Liver (tissue), 9 donors: Measurements from ENCODE around the gene PPP2R5C. TPM values are rescaled to one million over a fixed set of nuclear protein-coding genes. Genes with fewer than 3 reads are reported as not detected.

Experiments used
- DNase-seq: peaks from one replicate; pipeline ENCODE4 v3.0.0-alpha.2; 2017; ENCODE audit warnings: low spot score
- H3K27ac ChIP-seq, 2 donors: one replicate each; pipeline ENCODE4 v1.7.0; 2013; ENCODE audit warnings: inconsistent platforms in 2 of 2, low read length in 2 of 2, control low read depth in 1 of 2, low read depth in 1 of 2, mild to moderate bottlenecking in 1 of 2
- H3K27me3 ChIP-seq, 4 donors: one replicate each; pipeline versions ENCODE4 v1.6.1 to v1.7.0; 2013; ENCODE audit warnings: low read length in 3 of 4, inconsistent platforms in 1 of 4, mild to moderate bottlenecking in 1 of 4, moderate library complexity in 1 of 4; ENCODE audit not compliant: control insufficient read depth in 4 of 4, insufficient read depth in 4 of 4
- H3K36me3 ChIP-seq, 4 donors: one replicate each; pipeline versions ENCODE4 v1.6.1 to v1.7.0; 2013; ENCODE audit warnings: low read length in 3 of 4, mild to moderate bottlenecking in 3 of 4, low read depth in 1 of 4, moderate library complexity in 1 of 4; ENCODE audit not compliant: control insufficient read depth in 4 of 4, insufficient read depth in 3 of 4
- H3K4me1 ChIP-seq, 4 donors: one replicate each; pipeline versions ENCODE4 v1.6.1 to v1.7.0; 2013; ENCODE audit warnings: low read length in 3 of 4, mild to moderate bottlenecking in 3 of 4, moderate library complexity in 1 of 4; ENCODE audit not compliant: control insufficient read depth in 4 of 4, insufficient read depth in 4 of 4
- H3K4me3 ChIP-seq, 3 donors: one replicate each; pipeline versions ENCODE4 v1.6.1 to v1.7.0; 2013; ENCODE audit warnings: low read length in 3 of 3, control low read depth in 1 of 3, low read depth in 1 of 3, mild to moderate bottlenecking in 1 of 3
- H3K9ac ChIP-seq, 2 donors: one replicate each; pipeline ENCODE4 v1.7.0; 2013; ENCODE audit warnings: low read length in 2 of 2, mild to moderate bottlenecking in 2 of 2, moderate library complexity in 2 of 2, control low read depth in 1 of 2, low read depth in 1 of 2
- H3K9me3 ChIP-seq, 4 donors: one replicate each; pipeline versions ENCODE4 v1.6.1 to v1.7.0; 2013; ENCODE audit warnings: low read length in 3 of 4; ENCODE audit not compliant: control insufficient read depth in 4 of 4
- EGR1 ChIP-seq, 2 donors: IDR thresholded peaks; 2 replicates each; pipeline ENCODE4 v1.6.1; 2016 to 2018; ENCODE audit warnings: antibody characterized with exemption in 2 of 2, low read depth in 2 of 2
- FOXA1 ChIP-seq: IDR thresholded peaks from 2 replicates; pipeline ENCODE4 v1.6.1; 2016; ENCODE audit warnings: antibody characterized with exemption
- FOXA2 ChIP-seq: IDR thresholded peaks from 2 replicates; pipeline ENCODE4 v1.6.1; 2016; ENCODE audit warnings: antibody characterized with exemption
- GABPA ChIP-seq, 2 donors: IDR thresholded peaks in 1 of 2; conservative IDR thresholded peaks in 1 of 2; 2 replicates each; pipeline ENCODE4 v1.6.1; 2016; ENCODE audit warnings: antibody characterized with exemption in 2 of 2, mild to moderate bottlenecking in 1 of 2, moderate library complexity in 1 of 2
- HNF4A ChIP-seq, 2 donors: conservative IDR thresholded peaks; 2 replicates each; pipeline ENCODE4 v1.6.1; 2016; ENCODE audit warnings: antibody characterized with exemption in 2 of 2, mild to moderate bottlenecking in 2 of 2
- HNF4G ChIP-seq: IDR thresholded peaks from 2 replicates; pipeline ENCODE4 v1.6.1; 2016; ENCODE audit warnings: antibody characterized with exemption
- JUND ChIP-seq, 2 donors: IDR thresholded peaks; 2 replicates each; pipeline ENCODE4 v1.6.1; 2016; ENCODE audit warnings: antibody characterized with exemption in 2 of 2
- NR2F2 ChIP-seq: IDR thresholded peaks from 2 replicates; pipeline ENCODE4 v1.6.1; 2016; ENCODE audit warnings: antibody characterized with exemption
- RAD21 ChIP-seq, 2 donors: IDR thresholded peaks; 2 replicates each; pipeline ENCODE4 v1.6.1; 2016; ENCODE audit warnings: antibody characterized with exemption in 2 of 2, mild to moderate bottlenecking in 2 of 2
- RXRA ChIP-seq, 2 donors: IDR thresholded peaks; 2 replicates each; pipeline ENCODE4 v1.6.1; 2017 to 2018; ENCODE audit warnings: antibody characterized with exemption in 2 of 2, mild to moderate bottlenecking in 1 of 2
- SP1 ChIP-seq: IDR thresholded peaks from 2 replicates; pipeline ENCODE4 v1.6.1; 2018; ENCODE audit warnings: antibody characterized with exemption, mild to moderate bottlenecking
- YY1 ChIP-seq: IDR thresholded peaks from 2 replicates; pipeline ENCODE4 v1.6.1; 2016; ENCODE audit warnings: antibody characterized with exemption, mild to moderate bottlenecking
- WGBS: extraction: QIAGEN DNeasy Blood & Tissue Kit; methylation state at CpG from one replicate; pipeline ENCODE4 v1.1.7; 2013; 5-methylcytosine and 5-hydroxymethylcytosine counted together
- polyA plus RNA-seq, 2 donors: library from polyadenylated mRNA; stranded (reverse) in 1 of 2; unstranded in 1 of 2; fragments of 200-250 nt in 1 of 2; fragments of >200 nt in 1 of 2; fragmentation: Nextera tagmentation in 1 of 2; extraction: Ambion mirVana in 1 of 2; gene quantifications; one replicate each; pipeline versions ENCODE4 v1.2.1 to v1.2.3, GENCODE V29; 2013 to 2015
- total RNA-seq, 2 donors: library from RNA; depleted of rRNA; stranded (reverse); fragments of >200 nt; gene quantifications; one replicate each; pipeline ENCODE4 v1.2.3, GENCODE V29; 2014
- TF ChIP-seq, protein P1 (sequence below): IDR thresholded peaks from 2 replicates; pipeline ENCODE4 v1.6.1; 2016; ENCODE audit warnings: antibody characterized with exemption
- TF ChIP-seq, protein P2 (sequence below): IDR thresholded peaks from 2 replicates; pipeline ENCODE4 v1.6.1; 2016; ENCODE audit warnings: antibody characterized with exemption
- TF ChIP-seq, protein P3 (sequence below): IDR thresholded peaks from 2 replicates; pipeline ENCODE4 v1.6.1; 2016; ENCODE audit warnings: antibody characterized with exemption
- TF ChIP-seq, protein P4 (sequence below): IDR thresholded peaks from 2 replicates; pipeline ENCODE4 v1.6.1; 2016; ENCODE audit warnings: antibody characterized with exemption, mild to moderate bottlenecking
- donor health status: healthy.
- donor health status: healthy.
- donor health status: healthy.
- donor health status: healthy.
- donor health status: healthy.

PPP2R5C gene
- total and polyA plus RNA-seq, 4 donors, result 33.5 to 52.3 (median 43.9) TPM

DNA sequence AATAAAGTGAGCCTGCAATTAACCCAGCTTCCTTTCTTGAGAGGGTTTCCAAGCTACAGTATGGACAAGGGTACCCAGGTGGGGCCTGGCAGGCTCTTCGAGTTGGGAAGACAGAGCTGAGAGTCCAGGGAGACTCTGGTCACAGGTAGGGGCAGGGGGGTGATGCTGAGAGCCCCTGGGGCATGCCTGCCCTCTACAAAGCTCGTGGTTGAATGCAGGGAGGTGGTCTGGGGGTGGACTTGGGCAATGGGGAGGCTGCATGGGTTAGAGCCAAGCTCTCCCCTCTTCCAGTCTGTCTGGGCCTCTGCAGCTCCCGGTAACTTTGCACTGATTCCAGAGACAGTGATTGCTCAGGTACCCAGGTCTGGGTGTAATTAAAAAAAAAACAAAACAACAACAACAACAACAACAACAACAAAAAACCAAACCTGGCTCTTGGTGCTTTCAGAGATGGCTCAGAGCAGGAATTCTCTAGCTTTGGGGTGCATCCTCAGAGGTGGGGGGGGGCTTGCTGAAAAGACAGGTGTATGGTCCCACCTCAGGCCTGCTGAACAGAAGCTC, 30.8 kb upstream of the PPP2R5C start:
- H3K9ac ChIP-seq, result no peak overlapping the region
- peaks cover 0 to 4% (median 0%) of the 10 kb centered on the region in 4 donors for H3K4me1 ChIP-seq
- WGBS, result 85% methylated on average over 3 of the region's 3 CpGs
- no peak overlapping the region for H3K27ac ChIP-seq
- no peak overlapping the region for H3K4me3 ChIP-seq
- no peaks in the 10 kb centered on the region for H3K27me3 ChIP-seq
- TF ChIP-seq EGR1 (IDR thresholded peaks at IDR 0.05; ENCODE audit: low read depth in 2 of 2) (no peak), RXRA (IDR thresholded peaks at IDR 0.05) (no peak)
- no peak for DNase-seq
- peaks cover 0 to 2% (median under 1%) of the 10 kb centered on the region in 4 donors for H3K9me3 ChIP-seq
- H3K36me3 ChIP-seq, result no peaks in the 10 kb centered on the region

DNA sequence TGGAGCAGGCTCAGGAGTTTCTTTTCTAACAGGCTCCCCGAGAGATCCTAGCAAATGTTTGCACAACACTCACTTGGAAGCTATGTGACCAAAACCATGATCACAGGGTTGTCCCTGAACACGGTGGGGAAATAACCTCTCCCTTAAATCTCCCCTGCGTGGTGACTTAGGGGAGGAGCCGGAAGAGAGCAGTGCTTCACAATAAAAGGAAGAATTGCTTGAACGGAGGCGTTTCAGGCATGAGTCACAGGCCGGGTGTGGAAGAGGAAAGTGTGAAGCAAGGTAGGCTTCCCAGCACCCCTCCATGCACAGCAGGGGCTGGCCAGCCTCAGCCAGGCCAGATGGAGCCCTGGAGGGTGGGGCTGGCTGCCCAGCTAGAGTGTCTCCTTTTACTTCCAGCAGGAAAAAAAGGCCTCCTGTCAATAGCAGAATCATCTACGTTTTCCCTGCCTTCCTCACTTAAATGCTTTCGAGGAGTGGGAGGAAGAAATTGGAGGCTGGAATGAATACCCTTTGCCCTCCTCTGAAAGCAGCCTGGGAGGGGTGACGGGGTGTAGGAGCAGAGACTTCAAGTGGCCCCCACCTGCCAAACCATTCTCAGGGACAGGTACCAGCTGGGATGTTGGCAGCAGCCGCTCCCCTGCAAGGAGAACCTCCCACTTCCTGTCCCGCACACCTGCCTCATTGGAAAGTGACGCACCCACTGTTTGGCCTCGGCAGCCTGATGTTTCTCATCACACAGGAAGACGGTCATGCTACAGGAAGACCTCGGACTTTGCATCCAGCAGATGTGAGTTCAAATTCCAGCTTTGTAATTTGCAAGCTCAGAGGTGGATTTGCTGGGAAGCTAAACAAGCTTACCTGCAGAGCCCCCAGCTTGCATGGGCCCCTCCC, 30.1 kb upstream of the PPP2R5C start:
- DNase-seq, result no peak
- Histone ChIP-seq H3K36me3 (no peaks in the 10 kb centered on the region), H3K27ac (peak overlapping the region in 1 of 2 donors; percentile 39), H3K9me3 (peaks cover 0 to 2% (median under 1%) of the 10 kb centered on the region in 4 donors), H3K4me3 (no peak overlapping the region), H3K27me3 (no peaks in the 10 kb centered on the region), H3K9ac (no peak overlapping the region), H3K4me1 (peaks cover 0 to 4% (median 0%) of the 10 kb centered on the region in 4 donors)
- peak; percentile 7 for TF ChIP-seq SP1
- TF ChIP-seq NR2F2, result no peak
- no peak for TF ChIP-seq FOXA1
- TF ChIP-seq, protein P1, sequence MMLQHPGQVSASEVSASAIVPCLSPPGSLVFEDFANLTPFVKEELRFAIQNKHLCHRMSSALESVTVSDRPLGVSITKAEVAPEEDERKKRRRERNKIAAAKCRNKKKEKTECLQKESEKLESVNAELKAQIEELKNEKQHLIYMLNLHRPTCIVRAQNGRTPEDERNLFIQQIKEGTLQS, result no peak
- TF ChIP-seq, protein P2, sequence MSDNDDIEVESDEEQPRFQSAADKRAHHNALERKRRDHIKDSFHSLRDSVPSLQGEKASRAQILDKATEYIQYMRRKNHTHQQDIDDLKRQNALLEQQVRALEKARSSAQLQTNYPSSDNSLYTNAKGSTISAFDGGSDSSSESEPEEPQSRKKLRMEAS, result no peak
- no peak for TF ChIP-seq EGR1 (IDR thresholded peaks at IDR 0.05; ENCODE audit: low read depth in 2 of 2)
- peak; percentile 37 to 41 for TF ChIP-seq JUND (IDR thresholded peaks at IDR 0.05)
- TF ChIP-seq HNF4A (conservative IDR thresholded peaks at IDR 0.05), result peak; percentile 33 to 74
- TF ChIP-seq GABPA (IDR thresholded peaks at IDR 0.05 in 1 of 2, conservative IDR thresholded peaks at IDR 0.05 in 1 of 2), result no peak
- no peak for TF ChIP-seq FOXA2
- peak; percentile 22 for TF ChIP-seq HNF4G
- WGBS, result 33% methylated on average over 16 of the region's 16 CpGs

DNA sequence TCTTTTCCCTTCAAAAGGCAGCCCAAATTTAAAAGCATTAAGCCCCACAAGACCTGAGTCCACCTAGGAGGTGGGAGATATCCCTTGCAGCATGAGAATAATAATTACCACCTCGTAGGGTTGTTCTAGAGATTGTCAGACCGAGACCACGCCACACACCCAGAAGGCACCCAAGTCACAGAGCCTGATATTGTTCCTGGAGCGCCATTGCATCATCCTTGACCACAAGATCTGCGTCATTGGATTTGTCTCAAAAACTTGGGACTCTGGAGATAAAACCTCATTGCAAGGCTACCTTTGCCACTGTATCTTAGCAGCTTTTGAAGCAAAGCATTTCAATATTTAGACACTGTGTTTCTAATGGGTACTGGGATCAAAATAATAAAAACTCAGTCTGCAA, 29.4 kb upstream of the PPP2R5C start:
- no peak overlapping the region for H3K9ac ChIP-seq
- WGBS, result 88% methylated on average over 5 of the region's 5 CpGs
- no peak overlapping the region for H3K4me3 ChIP-seq
- H3K36me3 ChIP-seq, result no peaks in the 10 kb centered on the region
- H3K27ac ChIP-seq, result no peak overlapping the region
- no peaks in the 10 kb centered on the region for H3K27me3 ChIP-seq
- DNase-seq, result no peak
- H3K4me1 ChIP-seq, result peaks cover 0 to 4% (median 0%) of the 10 kb centered on the region in 4 donors
- H3K9me3 ChIP-seq, result peaks cover 0 to 2% (median under 1%) of the 10 kb centered on the region in 4 donors
- TF ChIP-seq HNF4G, result no peak
- TF ChIP-seq HNF4A (conservative IDR thresholded peaks at IDR 0.05), result no peak
- no peak for TF ChIP-seq SP1
- TF ChIP-seq, protein P2, result no peak
- TF ChIP-seq, protein P3, sequence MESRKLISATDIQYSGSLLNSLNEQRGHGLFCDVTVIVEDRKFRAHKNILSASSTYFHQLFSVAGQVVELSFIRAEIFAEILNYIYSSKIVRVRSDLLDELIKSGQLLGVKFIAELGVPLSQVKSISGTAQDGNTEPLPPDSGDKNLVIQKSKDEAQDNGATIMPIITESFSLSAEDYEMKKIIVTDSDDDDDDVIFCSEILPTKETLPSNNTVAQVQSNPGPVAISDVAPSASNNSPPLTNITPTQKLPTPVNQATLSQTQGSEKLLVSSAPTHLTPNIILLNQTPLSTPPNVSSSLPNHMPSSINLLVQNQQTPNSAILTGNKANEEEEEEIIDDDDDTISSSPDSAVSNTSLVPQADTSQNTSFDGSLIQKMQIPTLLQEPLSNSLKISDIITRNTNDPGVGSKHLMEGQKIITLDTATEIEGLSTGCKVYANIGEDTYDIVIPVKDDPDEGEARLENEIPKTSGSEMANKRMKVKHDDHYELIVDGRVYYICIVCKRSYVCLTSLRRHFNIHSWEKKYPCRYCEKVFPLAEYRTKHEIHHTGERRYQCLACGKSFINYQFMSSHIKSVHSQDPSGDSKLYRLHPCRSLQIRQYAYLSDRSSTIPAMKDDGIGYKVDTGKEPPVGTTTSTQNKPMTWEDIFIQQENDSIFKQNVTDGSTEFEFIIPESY, result no peak
- no peak for TF ChIP-seq FOXA1
- no peak for TF ChIP-seq NR2F2
- TF ChIP-seq YY1, result no peak
- TF ChIP-seq JUND (IDR thresholded peaks at IDR 0.05), result no peak
- no peak for TF ChIP-seq RXRA (IDR thresholded peaks at IDR 0.05)
- TF ChIP-seq EGR1 (IDR thresholded peaks at IDR 0.05; ENCODE audit: low read depth in 2 of 2), result no peak
- TF ChIP-seq GABPA (IDR thresholded peaks at IDR 0.05 in 1 of 2, conservative IDR thresholded peaks at IDR 0.05 in 1 of 2), result no peak
- TF ChIP-seq FOXA2, result no peak
- TF ChIP-seq, protein P4, sequence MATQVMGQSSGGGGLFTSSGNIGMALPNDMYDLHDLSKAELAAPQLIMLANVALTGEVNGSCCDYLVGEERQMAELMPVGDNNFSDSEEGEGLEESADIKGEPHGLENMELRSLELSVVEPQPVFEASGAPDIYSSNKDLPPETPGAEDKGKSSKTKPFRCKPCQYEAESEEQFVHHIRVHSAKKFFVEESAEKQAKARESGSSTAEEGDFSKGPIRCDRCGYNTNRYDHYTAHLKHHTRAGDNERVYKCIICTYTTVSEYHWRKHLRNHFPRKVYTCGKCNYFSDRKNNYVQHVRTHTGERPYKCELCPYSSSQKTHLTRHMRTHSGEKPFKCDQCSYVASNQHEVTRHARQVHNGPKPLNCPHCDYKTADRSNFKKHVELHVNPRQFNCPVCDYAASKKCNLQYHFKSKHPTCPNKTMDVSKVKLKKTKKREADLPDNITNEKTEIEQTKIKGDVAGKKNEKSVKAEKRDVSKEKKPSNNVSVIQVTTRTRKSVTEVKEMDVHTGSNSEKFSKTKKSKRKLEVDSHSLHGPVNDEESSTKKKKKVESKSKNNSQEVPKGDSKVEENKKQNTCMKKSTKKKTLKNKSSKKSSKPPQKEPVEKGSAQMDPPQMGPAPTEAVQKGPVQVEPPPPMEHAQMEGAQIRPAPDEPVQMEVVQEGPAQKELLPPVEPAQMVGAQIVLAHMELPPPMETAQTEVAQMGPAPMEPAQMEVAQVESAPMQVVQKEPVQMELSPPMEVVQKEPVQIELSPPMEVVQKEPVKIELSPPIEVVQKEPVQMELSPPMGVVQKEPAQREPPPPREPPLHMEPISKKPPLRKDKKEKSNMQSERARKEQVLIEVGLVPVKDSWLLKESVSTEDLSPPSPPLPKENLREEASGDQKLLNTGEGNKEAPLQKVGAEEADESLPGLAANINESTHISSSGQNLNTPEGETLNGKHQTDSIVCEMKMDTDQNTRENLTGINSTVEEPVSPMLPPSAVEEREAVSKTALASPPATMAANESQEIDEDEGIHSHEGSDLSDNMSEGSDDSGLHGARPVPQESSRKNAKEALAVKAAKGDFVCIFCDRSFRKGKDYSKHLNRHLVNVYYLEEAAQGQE, result no peak
- TF ChIP-seq, protein P1, result no peak
- no peak for TF ChIP-seq RAD21 (IDR thresholded peaks at IDR 0.05)
